ENCODE measurements around the gene SLC10A7.

Gene SLC10A7

DNA sequence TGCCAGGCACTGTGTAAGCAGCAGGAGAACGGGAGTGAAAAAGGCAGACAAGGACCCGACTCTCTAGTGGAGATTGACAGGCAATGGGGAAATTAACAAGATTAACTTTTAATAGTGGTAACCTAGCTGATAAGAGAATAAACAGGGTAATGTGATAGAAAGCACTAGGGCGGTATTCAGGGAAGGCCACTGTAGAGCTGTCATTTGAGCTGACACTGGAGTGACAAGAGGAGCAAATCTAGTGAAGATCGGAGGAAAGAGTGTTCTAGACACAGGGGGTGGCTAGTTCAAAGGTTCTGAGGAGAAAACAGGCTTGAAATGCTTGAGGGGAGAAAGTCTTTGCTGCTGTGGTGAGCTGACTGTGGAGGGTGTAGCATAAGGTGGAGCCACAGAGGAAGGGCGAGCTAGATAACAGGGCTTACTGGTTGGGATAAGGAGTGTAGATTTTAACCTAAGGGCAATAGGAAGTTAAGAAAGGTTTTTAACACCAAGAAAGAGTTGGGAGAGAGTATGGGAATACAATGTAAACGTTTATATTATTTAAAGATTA is 122.8 kb downstream of the SLC10A7 start:
- H3K36me3 ChIP-seq (replicated peaks; ENCODE audit: low read depth, low read length) = no peaks in the 10 kb centered on the region
- H3K4me1 ChIP-seq (ENCODE audit: low read length) = no peaks in the 10 kb centered on the region
- no peak overlapping the region for H2AFZ ChIP-seq (ENCODE audit: low read depth, low read length)
- no peak overlapping the region for H3K4me2 ChIP-seq (ENCODE audit: low read length)
- no peaks in the 10 kb centered on the region for H3K9me3 ChIP-seq (ENCODE audit: insufficient read depth, low read length)
- no peaks in the 10 kb centered on the region for H3K27me3 ChIP-seq (ENCODE audit: low read depth, low read length)
- H3K4me3 ChIP-seq (ENCODE audit: low read length) = no peak overlapping the region
- no peaks in the 10 kb centered on the region for H4K20me1 ChIP-seq (ENCODE audit: insufficient read depth, low read length)
- TF ChIP-seq, protein P1, sequence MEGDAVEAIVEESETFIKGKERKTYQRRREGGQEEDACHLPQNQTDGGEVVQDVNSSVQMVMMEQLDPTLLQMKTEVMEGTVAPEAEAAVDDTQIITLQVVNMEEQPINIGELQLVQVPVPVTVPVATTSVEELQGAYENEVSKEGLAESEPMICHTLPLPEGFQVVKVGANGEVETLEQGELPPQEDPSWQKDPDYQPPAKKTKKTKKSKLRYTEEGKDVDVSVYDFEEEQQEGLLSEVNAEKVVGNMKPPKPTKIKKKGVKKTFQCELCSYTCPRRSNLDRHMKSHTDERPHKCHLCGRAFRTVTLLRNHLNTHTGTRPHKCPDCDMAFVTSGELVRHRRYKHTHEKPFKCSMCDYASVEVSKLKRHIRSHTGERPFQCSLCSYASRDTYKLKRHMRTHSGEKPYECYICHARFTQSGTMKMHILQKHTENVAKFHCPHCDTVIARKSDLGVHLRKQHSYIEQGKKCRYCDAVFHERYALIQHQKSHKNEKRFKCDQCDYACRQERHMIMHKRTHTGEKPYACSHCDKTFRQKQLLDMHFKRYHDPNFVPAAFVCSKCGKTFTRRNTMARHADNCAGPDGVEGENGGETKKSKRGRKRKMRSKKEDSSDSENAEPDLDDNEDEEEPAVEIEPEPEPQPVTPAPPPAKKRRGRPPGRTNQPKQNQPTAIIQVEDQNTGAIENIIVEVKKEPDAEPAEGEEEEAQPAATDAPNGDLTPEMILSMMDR (IDR thresholded peaks at IDR 0.05; ENCODE audit: low read depth, low read length) = no peak
- H3K9ac ChIP-seq (ENCODE audit: low read length) = no peak overlapping the region
- no peak overlapping the region for H3K27ac ChIP-seq (ENCODE audit: low read length)
- no peaks in the 10 kb centered on the region for H3K79me2 ChIP-seq (ENCODE audit: low read length)

DNA sequence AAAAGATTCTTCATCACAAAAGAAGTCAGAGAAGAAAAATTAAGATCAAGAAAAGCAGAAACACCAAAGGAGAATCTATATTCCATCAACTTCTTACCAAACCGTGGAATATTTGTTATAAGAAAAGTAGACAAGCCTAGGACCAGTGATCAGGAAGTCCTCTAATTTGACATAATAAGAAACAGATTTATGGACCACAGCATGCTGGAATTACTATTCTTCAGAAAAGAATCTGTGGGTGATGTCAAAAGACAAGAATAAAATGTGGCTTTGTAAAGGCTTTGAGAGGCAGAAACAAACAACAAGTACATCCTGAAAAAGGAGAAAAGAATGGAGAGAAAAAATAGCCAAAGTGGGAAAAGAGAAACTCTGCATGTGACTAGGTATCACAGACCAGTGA is 123.3 kb downstream of the SLC10A7 start:
- Histone ChIP-seq H3K9ac (ENCODE audit: low read length) (no peak overlapping the region), H3K4me2 (ENCODE audit: low read length) (no peak overlapping the region), H4K20me1 (ENCODE audit: insufficient read depth, low read length) (no peaks in the 10 kb centered on the region), H3K9me3 (ENCODE audit: insufficient read depth, low read length) (no peaks in the 10 kb centered on the region), H3K79me2 (ENCODE audit: low read length) (no peaks in the 10 kb centered on the region), H3K4me1 (ENCODE audit: low read length) (no peaks in the 10 kb centered on the region), H3K4me3 (ENCODE audit: low read length) (no peak overlapping the region), H3K36me3 (replicated peaks; ENCODE audit: low read depth, low read length) (no peaks in the 10 kb centered on the region), H2AFZ (ENCODE audit: low read depth, low read length) (no peak overlapping the region), H3K27me3 (ENCODE audit: low read depth, low read length) (no peaks in the 10 kb centered on the region), H3K27ac (ENCODE audit: low read length) (no peak overlapping the region)
- TF ChIP-seq, protein P1 (IDR thresholded peaks at IDR 0.05; ENCODE audit: low read depth, low read length) = no peak
- no peak for TF ChIP-seq EZH2phosphoT487 (IDR thresholded peaks at IDR 0.05; ENCODE audit: low read depth)

DNA sequence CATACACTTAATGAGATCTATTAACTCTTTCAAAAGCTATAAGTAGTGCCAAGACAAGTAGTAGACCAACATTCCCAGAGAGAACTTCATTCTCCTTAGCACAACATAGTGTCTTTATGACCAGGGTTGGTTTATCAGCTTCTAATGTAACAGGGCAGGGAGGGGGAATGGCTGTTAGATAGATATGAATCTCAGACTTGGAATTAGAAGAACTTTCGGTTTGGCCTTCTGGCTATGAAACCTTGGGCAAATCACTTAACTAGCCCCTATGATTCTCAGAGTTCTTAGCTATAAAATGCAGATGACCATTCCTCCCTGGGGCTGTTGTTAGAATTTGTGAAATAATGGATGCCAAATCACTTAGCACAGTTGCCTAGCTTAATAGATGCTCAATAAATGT is 132.2 kb downstream of the SLC10A7 start:
- Histone ChIP-seq H3K4me1 (ENCODE audit: low read length) (no peaks in the 10 kb centered on the region), H2AFZ (ENCODE audit: low read depth, low read length) (no peak overlapping the region), H4K20me1 (ENCODE audit: insufficient read depth, low read length) (no peaks in the 10 kb centered on the region), H3K79me2 (ENCODE audit: low read length) (no peaks in the 10 kb centered on the region), H3K9me3 (ENCODE audit: insufficient read depth, low read length) (no peaks in the 10 kb centered on the region), H3K4me3 (ENCODE audit: low read length) (no peak overlapping the region), H3K4me2 (ENCODE audit: low read length) (no peak overlapping the region), H3K27me3 (ENCODE audit: low read depth, low read length) (no peaks in the 10 kb centered on the region), H3K36me3 (replicated peaks; ENCODE audit: low read depth, low read length) (no peaks in the 10 kb centered on the region), H3K9ac (ENCODE audit: low read length) (no peak overlapping the region), H3K27ac (ENCODE audit: low read length) (no peak overlapping the region)
- TF ChIP-seq, protein P1 (IDR thresholded peaks at IDR 0.05; ENCODE audit: low read depth, low read length) = no peak
- no peak for TF ChIP-seq EZH2phosphoT487 (IDR thresholded peaks at IDR 0.05; ENCODE audit: low read depth)

DNA sequence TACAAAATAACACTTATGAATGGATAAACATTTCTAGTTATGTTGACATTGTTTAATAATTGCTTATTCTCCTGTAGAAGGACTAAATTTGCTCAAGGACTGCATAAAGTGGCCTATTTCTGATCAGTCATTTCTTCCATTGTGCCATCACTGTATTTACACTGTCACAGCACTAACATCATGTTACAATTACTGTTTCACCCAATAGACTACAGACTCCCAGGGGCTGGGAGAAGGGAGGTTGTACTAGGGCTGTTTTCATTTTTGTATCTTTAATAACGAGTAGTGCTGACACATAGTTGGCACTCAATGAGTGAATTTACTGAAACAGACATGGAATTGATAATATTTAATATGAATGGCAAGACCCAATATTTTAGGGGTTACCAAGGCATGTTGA is 139.5 kb downstream of the SLC10A7 start:
- no peak overlapping the region for H3K9ac ChIP-seq (ENCODE audit: low read length)
- TF ChIP-seq, protein P1 (IDR thresholded peaks at IDR 0.05; ENCODE audit: low read depth, low read length) = no peak
- TF ChIP-seq EZH2phosphoT487 (IDR thresholded peaks at IDR 0.05; ENCODE audit: low read depth) = no peak
- no peaks in the 10 kb centered on the region for H3K79me2 ChIP-seq (ENCODE audit: low read length)

More for the DNA sequence above, 139.5 kb downstream of the SLC10A7 start:
- Histone ChIP-seq H3K27ac (ENCODE audit: low read length) (no peak overlapping the region), H3K27me3 (ENCODE audit: low read depth, low read length) (no peaks in the 10 kb centered on the region), H3K9me3 (ENCODE audit: insufficient read depth, low read length) (no peaks in the 10 kb centered on the region), H3K4me2 (ENCODE audit: low read length) (no peak overlapping the region), H2AFZ (ENCODE audit: low read depth, low read length) (no peak overlapping the region), H3K4me3 (ENCODE audit: low read length) (no peak overlapping the region), H3K4me1 (ENCODE audit: low read length) (peaks cover 12% of the 10 kb centered on the region), H3K36me3 (replicated peaks; ENCODE audit: low read depth, low read length) (no peaks in the 10 kb centered on the region), H4K20me1 (ENCODE audit: insufficient read depth, low read length) (no peaks in the 10 kb centered on the region)
